H9 (cell line): Measurements from ENCODE around the gene ACP1. TPM values are rescaled to one million over a fixed set of nuclear protein-coding genes. Genes with fewer than 3 reads are reported as not detected.

Experiments used
- DNase-seq: peaks from one replicate; pipeline ENCODE4 v3.0.0-alpha.2; 2017
- H2AFZ ChIP-seq: one replicate; pipeline ENCODE4 v1.6.1; 2013; ENCODE audit warnings: mild to moderate bottlenecking, low read length, control low read depth, moderate library complexity
- H2AK5ac ChIP-seq: 2 replicates; pipeline ENCODE4 v1.6.1; 2013; ENCODE audit warnings: low read length, control low read depth, mixed read lengths; ENCODE audit not compliant: insufficient read length
- H2BK120ac ChIP-seq: one replicate; pipeline ENCODE4 v1.6.1; 2013; ENCODE audit warnings: low read depth, mild to moderate bottlenecking, low read length, control low read depth, inconsistent platforms; ENCODE audit not compliant: poor library complexity, severe bottlenecking
- H2BK12ac ChIP-seq: 2 replicates; pipeline ENCODE4 v1.6.1; 2013; ENCODE audit warnings: low read length, control low read depth, mixed read lengths, low read depth; ENCODE audit not compliant: insufficient read length
- H2BK15ac ChIP-seq: 2 replicates; pipeline ENCODE4 v1.6.1; 2013; ENCODE audit warnings: low read depth, low read length, control low read depth
- H2BK20ac ChIP-seq: one replicate; pipeline ENCODE4 v1.6.1; 2013; ENCODE audit warnings: low read depth, mild to moderate bottlenecking, low read length, control low read depth, inconsistent platforms; ENCODE audit not compliant: poor library complexity, severe bottlenecking
- H2BK5ac ChIP-seq: 2 replicates; pipeline ENCODE4 v1.6.1; 2013; ENCODE audit warnings: low read length, control low read depth, mixed read lengths; ENCODE audit not compliant: insufficient read length
- H3K14ac ChIP-seq: 2 replicates; pipeline ENCODE4 v1.6.1; 2013; ENCODE audit warnings: low read length, control low read depth; ENCODE audit not compliant: insufficient read depth
- H3K18ac ChIP-seq: 2 replicates; pipeline ENCODE4 v1.6.1; 2013; ENCODE audit warnings: low read depth, mild to moderate bottlenecking, mixed read lengths, low read length, control low read depth; ENCODE audit not compliant: insufficient read length
- H3K23ac ChIP-seq: 2 replicates; pipeline ENCODE4 v1.6.1; 2013; ENCODE audit warnings: low read length, control low read depth, mixed read lengths, low read depth; ENCODE audit not compliant: insufficient read length
- H3K23me2 ChIP-seq: 2 replicates; pipeline ENCODE4 v1.6.1; 2013; ENCODE audit warnings: low read depth, mild to moderate bottlenecking, mixed read lengths, low read length, control low read depth; ENCODE audit not compliant: insufficient read length, poor library complexity, severe bottlenecking
- H3K27ac ChIP-seq: 2 replicates; pipeline ENCODE4 v1.5.1; 2013; ENCODE audit warnings: low read length, control low read depth, mixed read lengths, low read depth; ENCODE audit not compliant: insufficient read length
- H3K27me3 ChIP-seq: 2 replicates; pipeline ENCODE4 v1.6.1; 2013; ENCODE audit warnings: low read length, control low read depth, inconsistent platforms; ENCODE audit not compliant: insufficient read depth
- H3K4ac ChIP-seq: 2 replicates; pipeline ENCODE4 v1.6.1; 2013; ENCODE audit warnings: low read depth, mild to moderate bottlenecking, control low read depth, inconsistent platforms, low read length, moderate library complexity
- H3K4me1 ChIP-seq: 2 replicates; pipeline ENCODE4 v1.6.1; 2013; ENCODE audit warnings: low read length, control low read depth, inconsistent platforms; ENCODE audit not compliant: insufficient read depth
- H3K4me2 ChIP-seq: 2 replicates; pipeline ENCODE4 v1.6.1; 2013; ENCODE audit warnings: low read length, control low read depth, mixed read lengths; ENCODE audit not compliant: insufficient read length, insufficient read depth
- H3K56ac ChIP-seq: 2 replicates; pipeline ENCODE4 v1.6.1; 2013; ENCODE audit warnings: low read depth, mild to moderate bottlenecking, mixed read lengths, low read length, control low read depth; ENCODE audit not compliant: insufficient read length
- H3K79me1 ChIP-seq: 2 replicates; pipeline ENCODE4 v1.6.1; 2013; ENCODE audit warnings: low read depth, mild to moderate bottlenecking, moderate library complexity, low read length, control low read depth, inconsistent platforms; ENCODE audit not compliant: insufficient read depth, poor library complexity, severe bottlenecking
- H3K79me2 ChIP-seq: 2 replicates; pipeline ENCODE4 v1.6.1; 2013; ENCODE audit warnings: low read length, control low read depth, inconsistent platforms; ENCODE audit not compliant: insufficient read depth
- H3K9ac ChIP-seq: 2 replicates; pipeline ENCODE4 v1.6.1; 2013; ENCODE audit warnings: low read length, control low read depth, mixed read lengths; ENCODE audit not compliant: insufficient read length; ENCODE audit errors: extremely low read depth
- H3K9me3 ChIP-seq: one replicate; pipeline ENCODE4 v1.6.1; 2013; ENCODE audit warnings: low read depth, low read length, inconsistent platforms; ENCODE audit not compliant: control insufficient read depth
- H3T11ph ChIP-seq: one replicate; pipeline ENCODE4 v1.6.1; 2013; ENCODE audit warnings: mild to moderate bottlenecking, low read length, control low read depth, inconsistent platforms
- H4K20me1 ChIP-seq: one replicate; pipeline ENCODE4 v1.6.1; 2013; ENCODE audit not compliant: control insufficient read depth, insufficient read length, insufficient read depth
- H4K5ac ChIP-seq: 2 replicates; pipeline ENCODE4 v1.6.1; 2013; ENCODE audit warnings: low read depth, mild to moderate bottlenecking, mixed read lengths, low read length, control low read depth; ENCODE audit not compliant: insufficient read length
- H4K8ac ChIP-seq: replicated peaks from 2 replicates; pipeline ENCODE4 v1.6.1; 2013; ENCODE audit warnings: low read length, control low read depth, mixed read lengths, low read depth; ENCODE audit not compliant: insufficient read length
- H4K91ac ChIP-seq: 2 replicates; pipeline ENCODE4 v1.6.1; 2013; ENCODE audit warnings: low read depth, mild to moderate bottlenecking, moderate library complexity, mixed read lengths, low read length, control low read depth; ENCODE audit not compliant: insufficient read length
- H3K27ac Mint-ChIP-seq, 3 experiments: 2 replicates in 2 of 3; 3 replicates in 1 of 3; pipeline ENCODE4 v1.8.0; 2020 to 2021; ENCODE audit warnings: mixed read lengths in 3 of 3, mild to moderate bottlenecking in 1 of 3, moderate library complexity in 1 of 3
- H3K27me3 Mint-ChIP-seq: 2 replicates; pipeline ENCODE4 v1.8.0; 2021; ENCODE audit warnings: low read depth, mild to moderate bottlenecking, moderate library complexity, mixed read lengths
- H3K36me3 Mint-ChIP-seq, 3 experiments: 2 replicates in 2 of 3; 3 replicates in 1 of 3; pipeline ENCODE4 v1.8.0; 2020 to 2021; ENCODE audit warnings: low read depth in 3 of 3, mixed read lengths in 3 of 3; ENCODE audit not compliant: insufficient read depth in 1 of 3
- H3K4me1 Mint-ChIP-seq, 2 experiments: 2 replicates each; pipeline ENCODE4 v1.8.0; 2020; ENCODE audit warnings: mixed read lengths in 2 of 2
- H3K4me3 Mint-ChIP-seq, 2 experiments: 2 replicates in 1 of 2; 3 replicates in 1 of 2; pipeline ENCODE4 v1.8.0; 2020 to 2021; ENCODE audit warnings: mild to moderate bottlenecking in 2 of 2, mixed read lengths in 2 of 2, moderate library complexity in 1 of 2
- H3K9me3 Mint-ChIP-seq, 2 experiments: 2 replicates in 1 of 2; 3 replicates in 1 of 2; pipeline ENCODE4 v1.8.0; 2020; ENCODE audit warnings: mild to moderate bottlenecking in 2 of 2, mixed read lengths in 2 of 2, moderate library complexity in 1 of 2
- CTCF ChIP-seq: fragments of 200-600 bp; sonication (generic); conservative IDR thresholded peaks from 3 replicates; pipeline ENCODE4 v1.8.0; 2021; ENCODE audit warnings: antibody characterized with exemption, mild to moderate bottlenecking
- WGBS: extraction: QIAGEN DNeasy Blood & Tissue Kit; methylation state at CpG from one replicate; pipeline ENCODE4 v1.1.7; 2013; ENCODE audit warnings: missing lambda C conversion rate, low lambda C conversion rate, mixed read lengths; ENCODE audit not compliant: insufficient read length; ENCODE audit errors: extremely low coverage; 5-methylcytosine and 5-hydroxymethylcytosine counted together
- total RNA-seq: library from RNA; stranded (reverse); gene quantifications from 2 replicates; pipeline ENCODE4 v1.2.1, GENCODE V29; 2021

Gene ACP1
- total RNA-seq, 1 experiment from 2014 or later: 143 TPM

DNA sequence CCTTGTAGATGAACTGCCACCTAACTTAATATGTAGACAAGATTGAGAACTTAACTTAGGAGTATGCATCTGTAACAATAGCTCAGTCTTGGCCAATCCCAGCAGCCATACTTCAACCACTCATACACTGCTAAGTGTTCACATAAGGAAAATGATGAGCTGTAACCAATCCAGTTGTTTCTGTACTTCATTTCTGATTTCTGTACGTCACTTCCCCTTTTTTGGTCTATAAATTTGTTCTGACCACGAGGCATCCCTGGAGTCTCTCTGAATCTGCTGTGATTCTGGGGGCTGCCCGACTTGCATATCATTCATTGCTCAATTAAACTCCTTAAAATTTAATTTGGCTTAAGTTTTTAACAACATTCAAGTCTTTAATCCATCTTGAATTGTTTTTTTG is 7.3 kb upstream of the ACP1 start:
- H3K27me3 Mint-ChIP-seq: peaks cover 6% of the 10 kb centered on the region
- TF ChIP-seq CTCF: no peak
- H3K4ac ChIP-seq: no peak overlapping the region
- peaks cover 28 to 36% of the 10 kb centered on the region in 2 experiments for H3K9me3 Mint-ChIP-seq
- H3K4me1 Mint-ChIP-seq: peaks cover 3 to 14% of the 10 kb centered on the region in 2 experiments; a peak in 3 of 4 replicates
- no peak overlapping the region for H2AFZ ChIP-seq
- H3K23ac ChIP-seq: no peak overlapping the region
- no peak overlapping the region for H3K56ac ChIP-seq
- no peak overlapping the region for H2BK15ac ChIP-seq
- no peaks in the 10 kb centered on the region for H3K79me1 ChIP-seq
- peaks cover 29 to 49% (median 42%) of the 10 kb centered on the region in 3 experiments for H3K36me3 Mint-ChIP-seq
- no peak overlapping the region for H3K4me3 Mint-ChIP-seq
- no peak overlapping the region for H4K5ac ChIP-seq
- H3K27me3 ChIP-seq: no peaks in the 10 kb centered on the region
- H4K8ac ChIP-seq: no peak overlapping the region
- H3K18ac ChIP-seq: no peak overlapping the region
- no peaks in the 10 kb centered on the region for H3K4me1 ChIP-seq
- no peaks in the 10 kb centered on the region for H4K20me1 ChIP-seq
- H2AK5ac ChIP-seq: no peak overlapping the region
- no peak overlapping the region for H3K27ac Mint-ChIP-seq
- no peak overlapping the region for H4K91ac ChIP-seq
- H2BK20ac ChIP-seq: no peak overlapping the region
- no peak overlapping the region for H2BK12ac ChIP-seq
- no peaks in the 10 kb centered on the region for H3K23me2 ChIP-seq
- H2BK120ac ChIP-seq: no peak overlapping the region
- H3K4me2 ChIP-seq: no peak overlapping the region
- H3K14ac ChIP-seq: no peak overlapping the region
- no peak overlapping the region for H3K27ac ChIP-seq
- no CpG with 5 or more reads among the region's 3 CpGs for WGBS
- H3K79me2 ChIP-seq: no peaks in the 10 kb centered on the region
- DNase-seq: no peak
- H2BK5ac ChIP-seq: no peak overlapping the region
- no peaks in the 10 kb centered on the region for H3K9me3 ChIP-seq
- H3K9ac ChIP-seq: no peak overlapping the region
- no peak overlapping the region for H3T11ph ChIP-seq
